KMS-11 (cell line): ENCODE measurements around the gene KRT82.

Source experiments
- H2AFZ ChIP-seq: fragments of 200-600 bp; sonication (generic); 2 replicates; pipeline ENCODE4 v1.6.1; 2016; ENCODE audit warnings: antibody characterized with exemption, mixed run types, low read depth
- H3K27ac ChIP-seq: fragments of 200-600 bp; sonication (generic); 2 replicates; pipeline ENCODE4 v1.6.1; 2016; ENCODE audit warnings: mild to moderate bottlenecking, mixed run types
- H3K27me3 ChIP-seq: fragments of 200-600 bp; sonication (generic); 2 replicates; pipeline ENCODE4 v1.6.1; 2017; ENCODE audit warnings: mild to moderate bottlenecking, low read depth, mixed run types, moderate library complexity; ENCODE audit not compliant: insufficient read depth
- H3K36me3 ChIP-seq: fragments of 200-600 bp; sonication (generic); 2 replicates; pipeline ENCODE4 v1.6.1; 2017; ENCODE audit warnings: mild to moderate bottlenecking, mixed run types; ENCODE audit not compliant: insufficient read depth
- H3K4me1 ChIP-seq: fragments of 200-600 bp; sonication (generic); 2 replicates; pipeline ENCODE4 v1.6.1; 2016; ENCODE audit warnings: mild to moderate bottlenecking, low read depth, mixed run types; ENCODE audit not compliant: poor library complexity, severe bottlenecking
- H3K4me2 ChIP-seq: fragments of 200-600 bp; sonication (generic); 2 replicates; pipeline ENCODE4 v1.7.0; 2016; ENCODE audit warnings: mild to moderate bottlenecking, mixed run types
- H3K4me3 ChIP-seq: fragments of 200-600 bp; sonication (generic); IDR thresholded peaks from 2 replicates; pipeline ENCODE4 v1.6.1; 2017; ENCODE audit warnings: low read depth, low read length, mixed read lengths; ENCODE audit not compliant: insufficient read depth
- H3K79me2 ChIP-seq: fragments of 200-600 bp; sonication (generic); 2 replicates; pipeline ENCODE4 v1.6.1; 2016; ENCODE audit warnings: low read depth, mixed run types; ENCODE audit not compliant: insufficient read depth
- H3K9ac ChIP-seq: fragments of 200-600 bp; sonication (generic); 2 replicates; pipeline ENCODE4 v1.6.1; 2016; ENCODE audit warnings: mild to moderate bottlenecking, mixed run types
- H4K20me1 ChIP-seq: fragments of 200-600 bp; sonication (generic); 2 replicates; pipeline ENCODE4 v1.6.1; 2016; ENCODE audit warnings: mild to moderate bottlenecking, mixed run types; ENCODE audit not compliant: insufficient read depth
- TF ChIP-seq, protein P1 (sequence below): fragments of 200-600 bp; sonication (generic); conservative IDR thresholded peaks from 2 replicates; pipeline ENCODE4 v1.6.1; 2017; ENCODE audit warnings: low read depth, mild to moderate bottlenecking, antibody characterized with exemption, low read length, moderate library complexity, mixed read lengths

The KRT82 gene

DNA sequence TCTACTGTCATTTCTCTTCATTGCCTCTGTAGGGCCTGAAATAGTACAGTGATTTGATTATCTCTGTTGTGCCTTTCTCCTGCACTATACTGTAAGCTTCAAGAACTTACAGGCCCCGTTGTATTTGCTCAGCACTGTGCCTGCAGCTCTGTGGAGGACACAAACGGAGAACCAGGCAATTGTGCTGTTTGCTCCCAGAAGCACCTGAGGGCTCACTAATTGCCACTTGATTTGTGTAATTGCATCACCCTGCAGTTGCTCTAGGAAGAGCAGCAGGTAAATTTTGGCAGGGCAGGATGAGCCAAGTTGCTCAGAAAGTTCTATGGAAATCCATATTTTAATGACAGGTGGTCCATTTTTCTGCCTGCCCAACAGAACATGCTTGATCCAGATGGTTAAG is 11.6 kb upstream of the KRT82 start:
- TF ChIP-seq, protein P1, sequence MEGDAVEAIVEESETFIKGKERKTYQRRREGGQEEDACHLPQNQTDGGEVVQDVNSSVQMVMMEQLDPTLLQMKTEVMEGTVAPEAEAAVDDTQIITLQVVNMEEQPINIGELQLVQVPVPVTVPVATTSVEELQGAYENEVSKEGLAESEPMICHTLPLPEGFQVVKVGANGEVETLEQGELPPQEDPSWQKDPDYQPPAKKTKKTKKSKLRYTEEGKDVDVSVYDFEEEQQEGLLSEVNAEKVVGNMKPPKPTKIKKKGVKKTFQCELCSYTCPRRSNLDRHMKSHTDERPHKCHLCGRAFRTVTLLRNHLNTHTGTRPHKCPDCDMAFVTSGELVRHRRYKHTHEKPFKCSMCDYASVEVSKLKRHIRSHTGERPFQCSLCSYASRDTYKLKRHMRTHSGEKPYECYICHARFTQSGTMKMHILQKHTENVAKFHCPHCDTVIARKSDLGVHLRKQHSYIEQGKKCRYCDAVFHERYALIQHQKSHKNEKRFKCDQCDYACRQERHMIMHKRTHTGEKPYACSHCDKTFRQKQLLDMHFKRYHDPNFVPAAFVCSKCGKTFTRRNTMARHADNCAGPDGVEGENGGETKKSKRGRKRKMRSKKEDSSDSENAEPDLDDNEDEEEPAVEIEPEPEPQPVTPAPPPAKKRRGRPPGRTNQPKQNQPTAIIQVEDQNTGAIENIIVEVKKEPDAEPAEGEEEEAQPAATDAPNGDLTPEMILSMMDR: no peak
- H3K27me3 ChIP-seq: peaks cover under 1% of the 10 kb centered on the region; the same call in 1 of the 2 replicates
- H3K4me2 ChIP-seq: no peak overlapping the region
- H3K79me2 ChIP-seq: no peaks in the 10 kb centered on the region
- H4K20me1 ChIP-seq: no peaks in the 10 kb centered on the region
- H3K36me3 ChIP-seq: no peaks in the 10 kb centered on the region
- H2AFZ ChIP-seq: no peak overlapping the region
- no peak overlapping the region for H3K4me3 ChIP-seq
- no peaks in the 10 kb centered on the region for H3K4me1 ChIP-seq
- no peak overlapping the region for H3K27ac ChIP-seq
- H3K9ac ChIP-seq: no peak overlapping the region

DNA sequence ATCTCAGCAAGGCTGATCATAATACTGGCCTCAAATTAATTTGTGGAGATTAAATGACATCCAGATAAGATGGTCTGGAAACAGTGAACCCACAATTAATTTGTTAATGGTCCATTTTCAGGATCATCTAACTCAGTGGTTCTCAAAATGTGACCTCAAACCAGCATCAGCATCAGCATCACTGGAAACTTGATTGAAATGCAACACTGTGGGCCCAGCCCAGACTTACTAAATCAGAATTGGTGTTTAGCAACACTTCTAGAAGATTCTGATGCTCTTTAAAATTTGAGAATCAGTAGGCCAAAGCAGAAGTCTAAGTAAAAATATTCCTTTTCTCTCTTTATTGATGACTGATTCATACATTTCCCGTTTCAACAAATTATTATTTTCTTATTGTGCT is 10.7 kb upstream of the KRT82 start:
- Histone ChIP-seq H3K4me3 (no peak overlapping the region), H3K4me1 (no peaks in the 10 kb centered on the region), H3K9ac (no peak overlapping the region), H3K27me3 (peaks cover 5% of the 10 kb centered on the region; the same call in 1 of the 2 replicates), H3K36me3 (no peaks in the 10 kb centered on the region), H3K4me2 (no peak overlapping the region), H4K20me1 (no peaks in the 10 kb centered on the region), H3K27ac (no peak overlapping the region), H3K79me2 (no peaks in the 10 kb centered on the region), H2AFZ (no peak overlapping the region)
- TF ChIP-seq, protein P1: no peak

DNA sequence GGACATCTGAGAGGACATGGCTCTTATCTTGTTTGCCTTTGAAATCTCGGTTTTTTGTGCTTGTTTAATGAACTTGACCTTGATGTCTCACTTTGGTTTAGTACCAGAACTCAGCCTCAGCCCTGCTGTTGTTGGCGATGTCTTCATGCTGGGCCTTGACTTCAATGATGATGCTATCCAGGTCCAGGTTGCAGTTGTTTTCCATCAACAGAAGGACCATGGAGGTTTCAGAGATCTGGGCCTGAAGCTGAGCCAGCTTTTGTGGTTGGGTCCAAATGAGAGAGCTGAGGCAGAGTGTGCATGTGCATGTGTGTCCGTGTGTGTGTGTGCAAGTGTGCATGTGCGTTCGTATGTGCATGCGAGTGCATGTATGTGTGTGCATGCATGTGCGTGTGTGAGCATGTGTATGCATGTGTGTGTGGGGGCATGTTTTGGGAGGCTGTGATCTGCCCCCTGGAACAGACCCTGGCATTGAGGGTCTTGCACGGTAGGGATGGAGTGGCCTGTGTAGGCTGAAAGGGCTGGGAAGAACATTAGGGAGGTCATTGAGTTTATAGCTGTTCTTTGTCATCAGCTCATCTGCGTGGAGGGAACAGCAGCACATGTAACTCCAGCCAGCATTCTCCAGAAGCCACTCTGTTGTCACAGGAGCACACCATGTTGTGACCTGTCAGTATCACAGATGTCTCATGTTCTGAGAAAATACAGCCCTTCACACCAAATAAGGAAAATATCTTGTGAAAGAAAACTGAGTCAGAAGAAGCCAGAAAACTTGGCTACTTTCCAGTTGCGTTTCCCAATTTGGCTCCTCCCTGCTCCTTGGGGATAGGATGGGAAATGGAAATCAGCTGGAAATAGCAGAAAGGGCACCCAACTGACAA is 10.0 kb upstream of the KRT82 start:
- Histone ChIP-seq H2AFZ (no peak overlapping the region), H4K20me1 (no peaks in the 10 kb centered on the region), H3K4me3 (no peak overlapping the region), H3K4me1 (no peaks in the 10 kb centered on the region), H3K27me3 (peaks cover 5% of the 10 kb centered on the region; the same call in 1 of the 2 replicates), H3K4me2 (no peak overlapping the region), H3K79me2 (no peaks in the 10 kb centered on the region), H3K27ac (no peak overlapping the region), H3K36me3 (no peaks in the 10 kb centered on the region), H3K9ac (no peak overlapping the region)
- TF ChIP-seq, protein P1: no peak

DNA sequence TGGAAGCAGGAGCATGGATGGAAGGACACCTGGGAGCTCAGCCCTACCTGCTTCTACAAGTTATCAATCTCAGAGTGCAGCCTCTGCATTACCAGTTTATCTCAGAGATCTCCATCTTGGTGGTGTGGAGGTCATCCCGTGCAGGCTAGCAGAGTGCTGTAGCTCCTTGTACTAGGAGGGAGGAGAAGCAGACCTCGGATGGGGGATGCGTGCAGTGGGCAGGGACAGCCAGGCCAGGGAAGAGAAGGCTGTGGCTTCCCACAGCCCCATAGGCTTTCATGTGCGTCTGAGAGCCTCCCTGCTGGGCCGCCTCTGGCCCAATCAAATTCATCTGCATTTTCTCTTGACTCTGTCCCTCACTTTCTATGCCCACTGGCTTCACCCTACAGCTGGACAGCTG is 8.8 kb upstream of the KRT82 start:
- Histone ChIP-seq H3K27ac (no peak overlapping the region), H3K4me2 (no peak overlapping the region), H3K9ac (no peak overlapping the region), H4K20me1 (no peaks in the 10 kb centered on the region), H3K79me2 (no peaks in the 10 kb centered on the region), H3K27me3 (peaks cover 5% of the 10 kb centered on the region; the same call in 1 of the 2 replicates), H2AFZ (no peak overlapping the region), H3K4me1 (no peaks in the 10 kb centered on the region), H3K4me3 (no peak overlapping the region), H3K36me3 (no peaks in the 10 kb centered on the region)
- TF ChIP-seq, protein P1: no peak
